Gastroesophageal sphincter (tissue), 4 donors: ENCODE data around the gene TPGS2. TPM values are rescaled to one million over a fixed set of nuclear protein-coding genes. Genes with fewer than 3 reads are reported as not detected.

Source experiments
- ATAC-seq: fragments of 150-250 bp; one replicate; pipeline ENCODE4 v1.9.1; 2016; ENCODE audit warnings: mild to moderate bottlenecking, moderate library complexity
- H3K27ac ChIP-seq, 4 donors: fragments of 200-600 bp; sonication (generic) in 3 of 4; 1 replicate in 3 of 4; 2 replicates in 1 of 4; pipeline ENCODE4 v1.5.1; 2016 to 2019
- H3K27me3 ChIP-seq: fragments of 200-600 bp; sonication (generic); one replicate; pipeline ENCODE4 v1.5.1; 2019
- H3K36me3 ChIP-seq, 2 donors: fragments of 200-600 bp; sonication (generic); one replicate each; pipeline ENCODE4 v1.5.1; 2019; ENCODE audit warnings: control low read depth in 1 of 2
- H3K4me1 ChIP-seq, 3 donors: fragments of 200-600 bp; sonication (generic); 1 replicate in 2 of 3; 2 replicates in 1 of 3; pipeline ENCODE4 v1.5.1; 2016 to 2019; ENCODE audit warnings: control low read depth in 2 of 3
- H3K4me3 ChIP-seq, 2 donors: fragments of 200-600 bp; sonication (generic); one replicate each; pipeline ENCODE4 v1.5.1; 2019; ENCODE audit warnings: mild to moderate bottlenecking in 1 of 2, moderate library complexity in 1 of 2
- H3K9me3 ChIP-seq, 3 donors: fragments of 200-600 bp; sonication (generic); one replicate each; pipeline ENCODE4 v1.5.1; 2017 to 2019; ENCODE audit warnings: control low read depth in 2 of 3
- EP300 ChIP-seq: sonication (generic); formaldehyde crosslinking; IDR thresholded peaks from one replicate; pipeline ENCODE4 v1.6.1; 2017; ENCODE audit warnings: antibody characterized with exemption, mild to moderate bottlenecking
- POLR2A ChIP-seq, 2 donors: fragments of 450-650 bp; IDR thresholded peaks; one replicate each; pipeline ENCODE4 v1.6.1; 2017; ENCODE audit warnings: antibody characterized with exemption in 2 of 2, mild to moderate bottlenecking in 2 of 2, moderate library complexity in 1 of 2
- POLR2AphosphoS5 ChIP-seq: sonication (generic); formaldehyde crosslinking; IDR thresholded peaks from one replicate; pipeline ENCODE4 v1.6.1; 2017; ENCODE audit warnings: antibody characterized with exemption
- WGBS, 2 donors: methylation state at CpG; one replicate each; pipeline ENCODE4 v1.1.5; 2018; ENCODE audit warnings: low coverage in 1 of 2; 5-methylcytosine and 5-hydroxymethylcytosine counted together
- total RNA-seq, 4 donors: library from RNA; depleted of rRNA; stranded (reverse); fragments of >200 nt; gene quantifications; one replicate each; pipeline ENCODE4 v1.1.0, GENCODE V29; 2016
- TF ChIP-seq, protein P1 (sequence below), 4 experiments: fragments of 200-600 bp in 2 of 4; fragments of 450-650 bp in 2 of 4; sonication (generic) in 1 of 4; IDR thresholded peaks; one replicate each; pipeline ENCODE4 v1.5.1; 2017 to 2019; ENCODE audit warnings: antibody characterized with exemption in 4 of 4, mild to moderate bottlenecking in 2 of 4, moderate library complexity in 2 of 4

TPGS2 gene
- total RNA-seq, 4 donors from 2014 or later, result 56.8 to 226 (median 73.4) TPM

DNA sequence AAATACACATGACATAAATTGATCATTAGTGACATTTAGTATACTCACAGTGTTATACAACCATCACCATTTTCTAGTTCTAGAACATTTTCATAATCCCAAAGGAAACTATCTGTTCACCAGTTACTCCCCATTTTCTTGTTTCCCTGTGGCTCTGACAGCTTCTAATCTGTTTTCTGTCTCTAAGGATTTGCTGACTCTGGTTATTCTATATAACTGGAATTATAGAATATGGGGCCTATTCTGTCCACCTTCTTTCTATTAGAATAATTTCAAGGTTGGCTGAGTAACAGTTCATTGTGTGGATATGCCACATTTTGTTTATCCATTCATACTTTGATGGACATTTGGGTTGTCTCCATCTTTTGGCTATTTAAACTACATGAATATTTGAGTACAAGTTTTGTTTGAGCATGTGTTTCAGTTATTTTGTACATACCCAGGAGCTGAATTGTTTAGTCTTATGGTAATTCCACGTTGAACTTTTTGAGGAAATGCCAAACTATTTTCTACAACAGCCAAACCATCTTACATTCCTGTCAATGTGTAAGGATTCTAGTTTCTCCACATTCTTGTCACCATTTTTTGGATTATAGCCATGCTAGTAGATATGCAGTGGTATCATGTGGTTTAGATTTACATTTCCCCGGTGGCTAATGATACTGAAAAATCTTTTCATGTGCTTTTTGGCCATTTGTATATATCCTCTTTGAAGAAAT is 20.6 kb upstream of the TPGS2 start:
- no peak for ATAC-seq
- Histone ChIP-seq H3K36me3 (peaks cover 0 to 9% of the 10 kb centered on the region in 2 donors), H3K9me3 (peaks cover 0 to 7% (median 0%) of the 10 kb centered on the region in 3 donors), H3K27me3 (no peaks in the 10 kb centered on the region), H3K4me3 (no peak overlapping the region), H3K27ac (no peak overlapping the region), H3K4me1 (no peaks in the 10 kb centered on the region)
- TF ChIP-seq, protein P1, sequence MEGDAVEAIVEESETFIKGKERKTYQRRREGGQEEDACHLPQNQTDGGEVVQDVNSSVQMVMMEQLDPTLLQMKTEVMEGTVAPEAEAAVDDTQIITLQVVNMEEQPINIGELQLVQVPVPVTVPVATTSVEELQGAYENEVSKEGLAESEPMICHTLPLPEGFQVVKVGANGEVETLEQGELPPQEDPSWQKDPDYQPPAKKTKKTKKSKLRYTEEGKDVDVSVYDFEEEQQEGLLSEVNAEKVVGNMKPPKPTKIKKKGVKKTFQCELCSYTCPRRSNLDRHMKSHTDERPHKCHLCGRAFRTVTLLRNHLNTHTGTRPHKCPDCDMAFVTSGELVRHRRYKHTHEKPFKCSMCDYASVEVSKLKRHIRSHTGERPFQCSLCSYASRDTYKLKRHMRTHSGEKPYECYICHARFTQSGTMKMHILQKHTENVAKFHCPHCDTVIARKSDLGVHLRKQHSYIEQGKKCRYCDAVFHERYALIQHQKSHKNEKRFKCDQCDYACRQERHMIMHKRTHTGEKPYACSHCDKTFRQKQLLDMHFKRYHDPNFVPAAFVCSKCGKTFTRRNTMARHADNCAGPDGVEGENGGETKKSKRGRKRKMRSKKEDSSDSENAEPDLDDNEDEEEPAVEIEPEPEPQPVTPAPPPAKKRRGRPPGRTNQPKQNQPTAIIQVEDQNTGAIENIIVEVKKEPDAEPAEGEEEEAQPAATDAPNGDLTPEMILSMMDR (IDR thresholded peaks at IDR 0.05), result no peak
- no peak for TF ChIP-seq POLR2A (IDR thresholded peaks at IDR 0.05)
- no peak for TF ChIP-seq EP300
- WGBS, 2 donors, result 29 to 32% methylated on average over 2 of the region's 2 CpGs

DNA sequence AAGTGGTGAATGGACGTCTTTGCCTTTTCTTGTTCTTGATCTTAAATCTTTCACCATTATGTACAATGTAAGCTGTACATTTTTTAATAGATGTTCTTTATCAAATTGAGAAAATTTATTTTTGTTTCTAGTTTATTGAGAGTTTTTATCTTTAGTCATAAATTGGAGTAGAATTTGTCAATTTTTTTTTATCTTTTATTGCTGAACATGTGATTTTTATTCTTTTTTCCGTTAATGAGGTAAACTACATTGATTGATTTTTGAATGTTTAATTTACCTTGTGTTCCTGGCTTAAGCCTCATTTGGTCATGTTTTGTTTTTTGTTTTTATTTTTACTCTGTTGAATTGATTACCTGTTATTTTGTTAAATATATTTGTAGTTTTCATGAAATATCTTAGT is 19.8 kb upstream of the TPGS2 start:
- WGBS, 2 donors, result 83 to 100% methylated on average over 2 of the region's 2 CpGs
- peaks cover 0 to 9% of the 10 kb centered on the region in 2 donors for H3K36me3 ChIP-seq
- TF ChIP-seq EP300 (no peak), POLR2AphosphoS5 (no peak), POLR2A (IDR thresholded peaks at IDR 0.05) (no peak)
- TF ChIP-seq, protein P1 (IDR thresholded peaks at IDR 0.05), result no peak
- H3K4me3 ChIP-seq, result no peak overlapping the region
- H3K9me3 ChIP-seq, result peaks cover 0 to 7% (median 0%) of the 10 kb centered on the region in 3 donors
- H3K4me1 ChIP-seq, result no peaks in the 10 kb centered on the region
- H3K27me3 ChIP-seq, result no peaks in the 10 kb centered on the region
- ATAC-seq, result no peak
- no peak overlapping the region for H3K27ac ChIP-seq

DNA sequence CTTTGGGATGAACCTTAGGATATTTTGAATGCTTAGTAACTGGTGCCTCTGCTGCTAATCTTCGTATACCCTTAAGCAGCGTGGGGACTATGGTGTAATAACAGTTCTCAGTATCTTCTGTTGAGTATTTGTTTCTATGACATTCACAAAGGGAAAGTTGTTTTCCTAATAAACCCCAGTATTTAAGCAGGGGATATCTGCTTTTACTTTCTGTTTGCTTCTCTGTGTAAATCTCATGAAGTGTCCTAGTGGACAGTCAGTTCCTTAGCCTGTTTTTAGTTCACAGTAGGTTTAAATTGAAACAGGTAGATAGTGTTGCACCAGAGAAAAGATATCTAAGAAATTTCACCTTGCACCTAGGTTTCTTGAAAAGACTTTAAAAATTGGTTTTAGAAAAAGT is 15.0 kb upstream of the TPGS2 start:
- TF ChIP-seq EP300 (no peak), POLR2A (IDR thresholded peaks at IDR 0.05) (no peak), POLR2AphosphoS5 (no peak)
- TF ChIP-seq, protein P1 (IDR thresholded peaks at IDR 0.05), result no peak
- H3K27ac ChIP-seq, result no peak overlapping the region
- H3K9me3 ChIP-seq, result no peaks in the 10 kb centered on the region
- no peak for ATAC-seq
- 85 to 89% methylated on average over 2 of the region's 2 CpGs for WGBS, 2 donors
- no peaks in the 10 kb centered on the region for H3K27me3 ChIP-seq
- peaks cover 0 to 22% of the 10 kb centered on the region in 2 donors for H3K36me3 ChIP-seq
- H3K4me3 ChIP-seq, result no peak overlapping the region
- peaks cover 0 to 5% (median 0%) of the 10 kb centered on the region in 3 donors for H3K4me1 ChIP-seq

DNA sequence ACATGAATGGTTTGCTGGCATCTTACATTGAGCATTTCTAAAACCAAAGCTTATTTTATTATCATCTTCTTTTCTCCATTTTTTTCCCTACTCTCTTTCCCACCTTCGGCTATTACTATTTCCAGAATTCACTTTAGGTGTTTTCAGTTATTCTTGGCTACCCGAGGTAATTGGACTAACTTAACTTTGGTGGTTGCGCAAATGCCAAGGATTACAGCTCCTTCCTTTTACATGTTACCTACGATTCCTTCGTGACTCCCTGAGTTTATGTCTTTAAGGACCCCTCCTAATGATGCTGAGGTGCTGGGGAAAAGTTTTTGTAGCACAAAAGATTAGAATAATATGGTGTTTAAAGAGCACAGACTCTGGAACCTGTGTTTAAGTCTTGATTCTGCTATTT is 14.4 kb upstream of the TPGS2 start:
- Histone ChIP-seq H3K36me3 (peaks cover 0 to 28% of the 10 kb centered on the region in 2 donors), H3K27me3 (no peaks in the 10 kb centered on the region), H3K4me3 (no peak overlapping the region), H3K4me1 (peaks cover 0 to 5% (median 0%) of the 10 kb centered on the region in 3 donors), H3K9me3 (no peaks in the 10 kb centered on the region), H3K27ac (no peak overlapping the region)
- WGBS, 2 donors, result 88 to 98% methylated on average over 5 of the region's 5 CpGs
- ATAC-seq, result no peak
- TF ChIP-seq POLR2AphosphoS5 (no peak), POLR2A (IDR thresholded peaks at IDR 0.05) (no peak), EP300 (no peak)
- TF ChIP-seq, protein P1 (IDR thresholded peaks at IDR 0.05), result no peak

DNA sequence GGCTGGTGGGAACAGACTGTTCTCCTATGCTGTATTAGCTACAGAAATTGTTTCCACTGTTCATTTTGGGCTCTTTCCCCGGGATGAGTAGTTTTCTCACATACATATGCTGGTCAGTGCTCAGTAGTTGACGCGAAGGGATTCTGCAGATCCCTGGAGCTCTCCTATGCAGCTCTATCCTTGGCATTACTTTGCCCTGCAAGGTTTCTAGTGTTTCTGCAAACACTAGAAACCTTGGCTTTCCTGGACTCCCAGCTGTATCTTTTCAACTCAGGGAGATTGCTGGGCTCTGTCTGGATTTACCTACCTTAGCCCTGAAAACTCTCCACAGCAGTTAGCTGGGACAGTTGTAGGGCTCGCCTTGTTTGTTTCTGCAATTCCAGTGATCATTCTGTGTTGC is 11.0 kb upstream of the TPGS2 start:
- Histone ChIP-seq H3K27me3 (no peaks in the 10 kb centered on the region), H3K36me3 (peaks cover 0 to 42% of the 10 kb centered on the region in 2 donors), H3K9me3 (no peaks in the 10 kb centered on the region), H3K4me1 (peaks cover 0 to 5% (median 0%) of the 10 kb centered on the region in 3 donors), H3K27ac (no peak overlapping the region), H3K4me3 (no peak overlapping the region)
- no peak for TF ChIP-seq EP300
- TF ChIP-seq, protein P1 (IDR thresholded peaks at IDR 0.05), result no peak
- TF ChIP-seq POLR2AphosphoS5, result no peak
- no peak for TF ChIP-seq POLR2A (IDR thresholded peaks at IDR 0.05)
- WGBS, 2 donors, result 80 to 94% methylated on average over 3 to 4 of the region's 4 CpGs
- no peak for ATAC-seq
